Skin of body (tissue), 2 donors: Measurements from ENCODE around the gene NUAK2. TPM values are rescaled to one million over a fixed set of nuclear protein-coding genes. Genes with fewer than 3 reads are reported as not detected.

Source experiments
- DNase-seq: peaks from one replicate; lab custom pipeline; 2025; lab: John Stamatoyannopoulos, UW
- total RNA-seq: library from RNA; depleted of rRNA; stranded (reverse); fragments of >200 nt; gene quantifications from one replicate; pipeline ENCODE4 v1.2.3, GENCODE V29; 2014

The NUAK2 gene
- total RNA-seq, 1 donor from 2014 or later: 2.0 TPM

GRCh38 chr1:205319081-205320018 lies 2.2 kb downstream of the NUAK2 start:
- no peak for DNase-seq

GRCh38 chr1:205318231-205318991 lies 3.1 kb downstream of the NUAK2 start:
- no peak for DNase-seq

GRCh38 chr1:205317311-205317917 lies 4.1 kb downstream of the NUAK2 start:
- DNase-seq: no peak

GRCh38 chr1:205316161-205316566 lies 5.4 kb downstream of the NUAK2 start:
- DNase-seq: no peak

GRCh38 chr1:205315008-205315618 lies 6.4 kb downstream of the NUAK2 start:
- DNase-seq: no peak

GRCh38 chr1:205313563-205314308 lies 7.8 kb downstream of the NUAK2 start:
- no peak for DNase-seq

- DNase-seq: no peak
Observed at GRCh38 chr1:205312866-205313562, 8.5 kb downstream of the NUAK2 start.

GRCh38 chr1:205310976-205311704 lies 10.4 kb downstream of the NUAK2 start:
- DNase-seq: no peak

GRCh38 chr1:205309741-205310140 lies 11.8 kb downstream of the NUAK2 start:
- no peak for DNase-seq

- no peak for DNase-seq
Observed at GRCh38 chr1:205306929-205307566, 14.5 kb downstream of the NUAK2 start.

GRCh38 chr1:205304695-205305070 lies 16.9 kb downstream of the NUAK2 start:
- DNase-seq: no peak

GRCh38 chr1:205304046-205304694 lies 17.4 kb downstream of the NUAK2 start:
- DNase-seq: no peak

GRCh38 chr1:205303247-205303888 lies 18.2 kb downstream of the NUAK2 start:
- no peak for DNase-seq

GRCh38 chr1:205301842-205302588 lies 19.5 kb downstream of the NUAK2 start:
- no peak for DNase-seq

GRCh38 chr1:205301205-205301821 lies 20.2 kb downstream of the NUAK2 start:
- no peak for DNase-seq

GRCh38 chr1:205300149-205300548 lies 21.4 kb downstream of the NUAK2 start:
- no peak for DNase-seq
